Activated CD4-positive, alpha-beta T cell treated with anti-CD3 and anti-CD28 coated beads, Interleukin-2, Interleukin-4, amounts not matched to agents 100 ng/mL and 50 ng/mL, durations not matched to agents 16 hours and 8 hours (primary cell): ENCODE results near the gene PTCD1.
A peak's percentile ranks its signal among the peaks of the same experiment; 100 is the strongest.

ENCODE experiments used
- DNase-seq: peaks from one replicate; pipeline ENCODE4 v3.0.0-alpha.2; 2020; ENCODE audit warnings: low spot score

PTCD1 gene

DNA sequence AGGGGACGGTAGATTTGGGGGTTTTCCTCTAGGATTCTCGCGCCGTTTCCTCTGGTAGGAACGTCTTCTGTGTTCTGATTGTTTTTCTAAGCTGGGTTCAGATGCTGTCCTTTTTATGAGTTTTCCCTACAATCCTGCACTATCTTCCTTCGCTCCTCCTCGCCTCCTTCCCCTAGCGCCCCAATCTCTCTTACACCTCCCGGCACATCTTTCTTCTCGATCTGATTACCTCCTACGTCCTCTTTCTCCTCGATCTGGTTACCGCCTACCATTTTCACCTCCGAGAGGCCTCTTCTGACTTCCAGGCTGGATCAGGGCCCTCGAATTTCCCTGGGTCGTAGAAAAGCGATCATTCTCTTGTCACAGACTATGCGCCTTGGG, 29.4 kb downstream of the PTCD1 start:
- DNase-seq: no peak

DNA sequence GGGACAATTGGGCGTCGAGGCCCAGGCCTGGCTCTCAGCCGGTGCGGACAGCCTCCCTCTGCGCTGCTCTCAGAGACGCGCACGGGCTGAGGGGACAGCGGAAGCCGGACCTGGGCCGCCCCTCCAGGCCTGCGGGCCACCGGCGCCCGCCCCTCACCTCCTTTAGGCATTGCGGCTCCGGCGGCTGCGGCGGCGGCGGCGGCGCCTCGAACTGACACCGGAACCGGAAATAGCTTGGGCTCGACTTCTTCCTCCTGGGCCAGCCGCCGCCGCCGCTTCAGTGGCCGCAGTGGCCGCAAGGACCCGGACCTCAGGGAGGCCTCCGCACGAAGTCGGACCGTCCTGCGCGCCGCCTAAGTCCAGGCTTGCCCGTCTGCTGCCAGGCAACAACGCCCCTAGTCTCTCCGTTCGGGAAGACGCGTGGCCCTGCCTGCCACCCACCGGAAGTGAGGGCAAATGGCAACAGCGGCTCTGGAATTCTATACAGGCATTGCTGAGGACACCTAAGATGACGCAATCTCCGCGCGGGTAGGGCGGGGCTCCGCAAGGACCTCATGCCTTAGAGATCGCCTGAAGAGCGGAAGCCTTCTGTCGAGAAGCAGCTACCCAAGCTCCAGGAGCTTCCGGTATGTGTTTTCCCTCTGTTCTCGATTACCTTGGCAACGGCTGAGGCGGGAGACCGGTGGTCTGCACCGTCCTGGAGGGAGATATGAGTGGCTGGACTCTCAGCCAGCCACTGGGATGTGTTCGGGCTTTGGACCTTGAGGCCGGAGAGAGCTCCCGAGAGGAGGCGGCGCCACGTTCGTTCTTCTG, 30.0 kb downstream of the PTCD1 start, which contains the start of the genes BUD31 and PDAP1:
Gene BUD31, plus strand, starts transcription at position 591 of the 813 bp plus-strand sequence. CDS start 2,124 bp downstream, outside the sequence.
Gene PDAP1, minus strand, starts transcription at position 219 of the 813 bp plus-strand sequence. Its CDS starts 49 bp downstream, at position 170.
- DNase-seq: peak; percentile 93

DNA sequence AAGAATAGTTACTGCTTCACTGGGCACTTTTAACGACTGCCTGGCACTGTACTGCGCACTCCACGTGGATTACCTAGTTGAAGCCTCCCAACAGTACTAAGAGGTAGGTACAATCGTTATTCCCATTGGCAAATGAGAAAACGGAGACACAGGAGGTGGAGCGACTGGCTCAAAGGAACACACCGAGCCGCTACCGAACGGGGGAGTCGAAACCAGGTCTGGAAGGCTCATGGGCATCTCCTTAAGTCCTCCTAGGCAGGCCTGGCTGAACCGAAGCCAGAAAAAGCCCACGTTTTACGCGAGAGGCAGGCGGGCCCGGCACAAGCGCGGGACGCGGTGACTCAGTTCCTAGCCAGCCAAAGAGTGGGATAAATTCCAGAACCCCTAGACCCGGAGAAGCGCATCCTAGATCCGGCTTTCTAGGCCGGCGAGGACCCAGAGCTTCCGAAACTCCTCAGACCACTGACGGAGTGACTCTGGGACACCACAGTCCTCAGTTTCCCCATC, 30.7 kb downstream of the PTCD1 start:
- no peak for DNase-seq

GRCh38 chr7:99406557-99406956, 32.0 kb downstream of the PTCD1 start:
- DNase-seq: no peak

GRCh38 chr7:99404977-99405320, 33.6 kb downstream of the PTCD1 start:
- no peak for DNase-seq

DNA sequence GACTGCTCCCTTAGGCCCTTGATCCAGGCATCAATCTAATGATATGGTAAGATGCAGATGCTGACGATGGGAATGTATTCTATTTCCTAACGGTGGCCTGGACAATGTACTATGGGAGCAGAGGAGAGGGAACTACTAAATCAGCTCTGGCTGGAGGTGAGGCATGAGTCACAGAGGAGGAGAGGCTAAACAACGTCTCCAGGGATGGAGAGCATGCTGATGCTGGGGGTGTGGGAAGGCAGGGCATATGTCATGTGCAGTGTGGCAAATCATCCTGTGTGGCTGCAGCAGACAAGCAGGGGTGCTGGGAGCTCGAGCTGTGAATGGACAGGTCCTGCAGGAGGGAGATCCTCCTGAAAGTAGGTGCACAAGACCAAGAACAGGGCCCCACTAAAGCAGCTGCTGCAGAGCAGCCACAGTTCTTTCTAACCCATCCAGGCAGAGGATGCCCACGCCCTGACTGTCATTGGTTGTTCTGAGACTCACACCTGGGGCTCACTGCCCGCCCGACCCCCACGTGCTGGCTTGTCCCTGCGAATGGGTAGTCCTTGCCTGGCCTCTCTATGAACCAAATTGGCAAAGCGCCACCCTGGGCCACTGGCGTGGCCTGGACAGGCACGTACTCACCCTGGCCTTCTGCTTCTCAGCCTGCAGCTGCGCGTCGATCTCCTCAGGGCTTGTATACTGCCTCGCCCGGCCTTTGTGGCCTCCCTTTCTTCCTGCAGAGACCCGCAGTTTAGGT, 34.2 kb downstream of the PTCD1 start:
- no peak for DNase-seq

- no peak for DNase-seq
These were observed 34.8 kb downstream of the PTCD1 start for GRCh38 chr7:99403764-99404163.

DNA sequence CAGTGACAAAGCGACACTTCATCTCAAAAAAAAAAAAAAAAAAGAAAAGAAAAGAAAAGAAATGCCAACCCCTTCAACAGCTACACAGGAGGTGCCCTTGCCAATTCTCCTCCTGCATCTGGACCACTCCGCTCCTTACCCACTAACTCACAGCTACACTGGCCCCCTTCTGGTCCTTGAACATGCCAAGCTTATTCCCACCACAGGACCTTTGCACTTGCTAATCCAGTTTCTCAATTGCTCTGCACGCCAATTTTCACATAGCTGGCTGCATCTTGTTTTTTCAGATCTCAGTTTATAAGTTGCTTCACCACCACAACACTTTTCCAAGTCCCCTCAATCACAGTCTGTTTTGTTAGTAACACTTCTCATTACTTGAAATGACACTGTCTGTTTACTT, 35.7 kb downstream of the PTCD1 start:
- DNase-seq: no peak

GRCh38 chr7:99399597-99399996, 39.0 kb downstream of the PTCD1 start:
- DNase-seq: no peak

DNA sequence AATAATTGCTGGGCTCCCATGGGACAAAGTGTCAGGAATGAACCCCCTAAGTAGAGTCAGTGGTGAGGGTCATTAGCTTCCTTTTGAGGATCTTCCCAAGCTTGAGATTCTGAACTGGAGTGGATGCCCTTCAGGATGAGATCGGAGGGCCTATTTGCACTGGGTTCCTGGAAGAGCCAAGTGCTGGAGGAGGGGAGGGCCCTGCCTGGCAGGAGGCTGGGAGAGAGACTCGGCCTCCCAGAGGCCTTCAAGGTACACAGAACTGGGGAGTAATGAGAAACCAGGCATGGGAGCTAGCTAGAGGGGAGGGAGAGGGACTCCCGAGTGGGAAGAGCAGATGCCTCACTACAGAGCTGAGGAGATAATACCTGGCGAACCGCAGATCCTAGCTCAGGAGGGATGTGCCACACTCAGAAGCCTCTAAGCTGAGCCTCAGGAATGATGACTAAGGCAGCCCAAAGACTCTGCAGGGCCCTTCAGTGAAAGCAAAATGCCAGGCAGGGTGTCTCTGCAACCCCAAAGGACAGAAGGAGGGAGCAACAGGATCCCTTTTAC, 39.6 kb downstream of the PTCD1 start:
- DNase-seq: no peak

GRCh38 chr7:99397297-99397983, 41.2 kb downstream of the PTCD1 start:
- no peak for DNase-seq

- no peak for DNase-seq
These were observed 41.9 kb downstream of the PTCD1 start for GRCh38 chr7:99396418-99397296.

- DNase-seq: no peak
These were observed 42.8 kb downstream of the PTCD1 start for GRCh38 chr7:99395616-99396327.

DNA sequence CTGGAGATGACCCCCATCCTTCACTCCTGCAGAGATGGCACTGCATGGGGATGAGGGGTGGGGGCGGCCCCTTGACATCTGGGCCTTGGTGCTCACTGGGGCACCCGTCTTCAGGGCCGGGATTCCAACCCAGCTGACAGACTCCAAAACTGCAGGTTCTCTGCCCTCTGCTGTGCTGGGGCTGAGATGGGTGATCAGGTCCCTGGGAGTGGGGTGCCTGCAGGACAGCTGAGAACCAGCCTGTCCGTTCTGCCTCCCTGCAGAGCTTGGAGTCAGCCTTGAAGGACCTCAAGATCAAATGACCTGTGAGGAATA, 44.5 kb downstream of the PTCD1 start:
- DNase-seq: no peak

DNA sequence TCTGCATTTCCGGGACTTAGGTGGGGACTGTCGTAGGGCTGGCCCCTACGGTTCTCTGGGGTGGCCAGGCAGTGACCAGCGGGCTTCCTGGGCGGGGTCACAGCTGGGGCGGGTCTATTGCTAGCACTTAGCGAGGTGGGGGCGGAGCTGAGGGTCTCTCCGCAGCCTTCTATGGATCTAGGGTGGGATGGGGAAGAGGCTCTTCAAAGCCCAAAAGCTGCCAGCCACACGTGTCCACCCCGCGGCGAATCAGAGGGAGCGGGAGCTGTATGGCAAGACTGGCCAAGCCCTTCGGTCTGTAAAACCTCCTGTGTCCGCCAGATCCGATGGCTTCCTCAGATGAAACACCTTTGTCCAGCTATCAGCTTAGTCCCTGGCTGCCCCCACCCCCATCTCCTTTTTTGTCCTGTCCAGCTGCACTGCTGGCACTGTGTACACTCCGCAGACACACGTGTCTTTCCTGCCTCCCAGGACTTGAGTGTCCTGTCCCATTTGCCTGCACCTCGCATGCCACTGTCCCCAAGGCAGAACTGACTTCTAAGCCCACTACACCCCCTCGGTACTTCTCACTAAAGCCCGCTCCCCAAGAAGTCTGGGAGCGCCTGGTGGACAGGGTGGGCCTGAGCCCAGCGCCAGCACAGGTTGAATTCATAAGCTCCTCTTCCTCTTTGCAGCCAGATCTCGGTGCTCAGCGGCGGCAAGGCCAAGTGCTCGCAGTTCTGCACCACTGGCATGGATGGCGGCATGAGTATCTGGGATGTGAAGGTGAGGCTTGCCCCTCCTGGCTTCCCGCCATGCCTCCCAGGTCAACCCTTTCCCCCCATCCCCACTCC, 45.0 kb downstream of the PTCD1 start:
- no peak for DNase-seq

GRCh38 chr7:99392659-99393354, 45.8 kb downstream of the PTCD1 start:
- DNase-seq: peak; percentile 76

DNA sequence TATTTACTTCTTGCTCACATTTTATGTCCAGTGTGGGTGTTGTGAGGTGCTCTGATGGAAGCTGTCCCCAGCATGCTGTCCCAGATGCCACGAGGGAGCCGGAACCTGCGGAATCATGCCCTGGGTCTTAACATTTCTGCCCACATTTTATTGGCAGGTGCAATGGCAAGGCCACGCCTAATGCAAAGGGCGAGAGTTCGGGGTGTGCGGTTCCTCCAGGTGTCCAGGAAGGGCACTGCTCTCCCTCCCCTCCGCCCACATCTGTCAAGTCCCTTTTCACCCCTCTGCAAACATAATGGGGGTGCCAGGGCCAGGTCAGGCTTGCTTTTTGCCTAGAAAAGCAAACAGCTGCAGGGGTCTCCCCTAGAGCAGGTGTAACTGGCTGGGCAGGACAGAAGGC, 46.6 kb downstream of the PTCD1 start:
- no peak for DNase-seq

GRCh38 chr7:99390941-99391602, 47.5 kb downstream of the PTCD1 start:
- no peak for DNase-seq

DNA sequence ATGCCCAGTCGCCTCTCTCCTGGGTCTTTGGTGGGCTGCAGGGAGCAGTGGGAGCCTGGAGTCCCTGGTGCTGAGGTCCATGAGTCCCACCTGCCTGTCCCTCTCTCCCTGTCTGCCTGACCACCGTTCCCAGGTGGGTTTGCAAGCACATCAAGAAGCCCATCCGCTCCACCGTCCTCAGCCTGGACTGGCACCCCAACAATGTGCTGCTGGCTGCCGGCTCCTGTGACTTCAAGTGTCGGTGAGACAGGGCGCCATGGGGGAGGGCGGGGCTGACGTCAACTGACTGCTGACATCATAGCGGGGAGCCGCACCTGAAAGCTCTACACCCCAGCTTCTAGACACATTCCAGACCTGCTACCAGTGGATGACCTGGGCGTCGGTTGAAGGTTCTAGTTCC, 48.8 kb downstream of the PTCD1 start:
- DNase-seq: no peak
